Measurements from ENCODE around the gene ADAM8.
A peak's percentile ranks its signal among the peaks of the same experiment; 100 is the strongest.
"Not testable (repeated sequence)": the region's sequence is repeated elsewhere in the genome, so short reads cannot be mapped to it uniquely, and the experiment has no call there.

The ADAM8 gene

GRCh38 chr10:133276435-133277201 lies at the start of gene ADAM8:
Gene ADAM8 (minus strand): TSS chr10:133276868. CDS start chr10:133276817, 51 bp downstream.
- peak; percentile 75 for DNase-seq (ENCODE audit: low read depth)

- no peak for DNase-seq (ENCODE audit: low read depth)
Measured at GRCh38 chr10:133326223-133326551, 49.5 kb upstream of the ADAM8 start.

GRCh38 chr10:133325440-133326222 lies 49.0 kb upstream of the ADAM8 start:
- DNase-seq (ENCODE audit: low read depth): no peak

- DNase-seq (ENCODE audit: low read depth): no peak
Measured at GRCh38 chr10:133324857-133325260, 48.2 kb upstream of the ADAM8 start.

- DNase-seq (ENCODE audit: low read depth): peak; percentile 66
Measured at GRCh38 chr10:133324198-133324792, 47.6 kb upstream of the ADAM8 start.

GRCh38 chr10:133322064-133322709 lies 45.5 kb upstream of the ADAM8 start:
- DNase-seq (ENCODE audit: low read depth): not testable (repeated sequence)

GRCh38 chr10:133320852-133321422 lies 44.3 kb upstream of the ADAM8 start:
- DNase-seq (ENCODE audit: low read depth): not testable (repeated sequence)

GRCh38 chr10:133318494-133319127 lies 41.9 kb upstream of the ADAM8 start:
- DNase-seq (ENCODE audit: low read depth): peak; percentile 74

- DNase-seq (ENCODE audit: low read depth): no peak
Measured at GRCh38 chr10:133316732-133317131, 40.1 kb upstream of the ADAM8 start.

- no peak for DNase-seq (ENCODE audit: low read depth)
Measured at GRCh38 chr10:133316266-133316665, 39.6 kb upstream of the ADAM8 start.

- DNase-seq (ENCODE audit: low read depth): no peak
Measured at GRCh38 chr10:133315847-133316246, 39.2 kb upstream of the ADAM8 start.

GRCh38 chr10:133314911-133315310 lies 38.2 kb upstream of the ADAM8 start:
- no peak for DNase-seq (ENCODE audit: low read depth)

GRCh38 chr10:133313192-133313591 lies 36.5 kb upstream of the ADAM8 start:
- DNase-seq (ENCODE audit: low read depth): no peak

- DNase-seq (ENCODE audit: low read depth): no peak
Measured at GRCh38 chr10:133312769-133313145, 36.1 kb upstream of the ADAM8 start.

GRCh38 chr10:133312016-133312768 lies 35.5 kb upstream of the ADAM8 start:
- no peak for DNase-seq (ENCODE audit: low read depth)

- DNase-seq (ENCODE audit: low read depth): no peak
Measured at GRCh38 chr10:133311570-133311969, 34.9 kb upstream of the ADAM8 start.

- no peak for DNase-seq (ENCODE audit: low read depth)
Measured at GRCh38 chr10:133310789-133311188, 34.1 kb upstream of the ADAM8 start.

- DNase-seq (ENCODE audit: low read depth): no peak
Measured at GRCh38 chr10:133310399-133310755, 33.7 kb upstream of the ADAM8 start.

- DNase-seq (ENCODE audit: low read depth): no peak
Measured at GRCh38 chr10:133309720-133310398, 33.2 kb upstream of the ADAM8 start.

- peak; percentile 86 for DNase-seq (ENCODE audit: low read depth)
Measured at GRCh38 chr10:133309100-133309719, 32.5 kb upstream of the ADAM8 start.
